22Rv1 (cell line): ENCODE results near the gene KANK4.

Source experiments
- ZFX ChIP-seq: fragments of 450-650 bp; IDR thresholded peaks from 2 replicates; pipeline ENCODE4 v1.6.1; 2017; ENCODE audit warnings: antibody characterized with exemption, borderline replicate concordance
- TF ChIP-seq, protein P1 (sequence below): fragments of 450-650 bp; IDR thresholded peaks from 2 replicates; pipeline ENCODE4 v1.5.1; 2017; ENCODE audit warnings: mild to moderate bottlenecking

DNA sequence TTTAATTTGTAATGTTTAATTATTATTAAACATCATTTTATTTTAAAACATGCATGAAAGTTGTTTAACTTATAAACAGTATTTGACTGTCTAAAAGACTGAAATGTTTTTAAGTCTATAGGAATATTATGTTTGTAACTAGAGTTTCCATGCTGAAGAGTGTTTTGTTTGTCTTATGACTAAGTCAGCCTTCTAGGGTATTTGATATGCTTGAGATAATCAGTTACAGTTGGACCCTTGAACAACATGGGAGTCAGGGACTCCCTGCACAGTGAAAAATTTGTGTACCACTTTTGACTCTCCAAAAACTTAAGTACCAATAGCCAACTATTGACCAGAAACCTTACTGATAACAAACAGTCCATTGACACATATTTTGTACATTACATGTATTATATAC lies 45.5 kb upstream of the KANK4 start:
- TF ChIP-seq, protein P1, sequence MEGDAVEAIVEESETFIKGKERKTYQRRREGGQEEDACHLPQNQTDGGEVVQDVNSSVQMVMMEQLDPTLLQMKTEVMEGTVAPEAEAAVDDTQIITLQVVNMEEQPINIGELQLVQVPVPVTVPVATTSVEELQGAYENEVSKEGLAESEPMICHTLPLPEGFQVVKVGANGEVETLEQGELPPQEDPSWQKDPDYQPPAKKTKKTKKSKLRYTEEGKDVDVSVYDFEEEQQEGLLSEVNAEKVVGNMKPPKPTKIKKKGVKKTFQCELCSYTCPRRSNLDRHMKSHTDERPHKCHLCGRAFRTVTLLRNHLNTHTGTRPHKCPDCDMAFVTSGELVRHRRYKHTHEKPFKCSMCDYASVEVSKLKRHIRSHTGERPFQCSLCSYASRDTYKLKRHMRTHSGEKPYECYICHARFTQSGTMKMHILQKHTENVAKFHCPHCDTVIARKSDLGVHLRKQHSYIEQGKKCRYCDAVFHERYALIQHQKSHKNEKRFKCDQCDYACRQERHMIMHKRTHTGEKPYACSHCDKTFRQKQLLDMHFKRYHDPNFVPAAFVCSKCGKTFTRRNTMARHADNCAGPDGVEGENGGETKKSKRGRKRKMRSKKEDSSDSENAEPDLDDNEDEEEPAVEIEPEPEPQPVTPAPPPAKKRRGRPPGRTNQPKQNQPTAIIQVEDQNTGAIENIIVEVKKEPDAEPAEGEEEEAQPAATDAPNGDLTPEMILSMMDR = no peak
- no peak for TF ChIP-seq ZFX
